GM11168 (cell line): Measurements from ENCODE around the gene CENPE.

ENCODE experiments used
- in situ Hi-C: fragments of 300-500 bp; cut with MboI; formaldehyde crosslinking; loops from one replicate; pipeline ENCODE4 v1.12.0; 2022; ENCODE audit warnings: low sequenced_read_pairs; ENCODE audit not compliant: unreplicated experiment

CENPE gene

DNA sequence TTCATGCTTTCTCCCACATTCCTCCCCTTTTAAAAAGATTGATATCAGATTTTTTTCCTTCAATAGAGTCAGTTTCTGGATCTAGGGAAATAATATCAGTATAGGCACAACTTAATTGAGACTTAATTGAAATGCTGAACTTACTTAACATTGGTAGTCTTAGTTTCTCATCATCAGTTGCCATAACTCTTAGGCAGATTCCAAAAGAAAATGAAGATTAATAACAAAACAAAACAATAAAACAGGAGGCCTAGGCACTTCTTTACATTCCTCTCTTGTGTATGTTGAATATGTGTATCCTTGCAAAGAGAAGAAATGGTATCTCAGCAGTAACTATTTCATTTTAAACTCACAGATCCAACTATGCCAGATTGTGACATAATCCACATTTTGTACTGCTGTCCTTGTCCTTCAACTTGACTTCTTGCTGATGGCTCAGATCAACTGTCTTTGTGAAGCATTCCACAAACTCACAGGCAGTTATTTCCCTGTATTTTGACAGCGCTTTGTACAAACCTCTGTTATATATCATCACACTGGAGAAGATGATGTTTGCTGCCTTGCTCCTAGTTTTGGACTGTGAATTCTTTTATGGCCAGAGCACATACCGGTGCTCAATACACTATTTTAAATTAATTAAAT is 112.5 kb downstream of the CENPE start:
- in situ Hi-C loops: loop anchor here (10.0 kb wide), 2 partner anchors 471 to 591 kb away; no protein-coding TSS in a partner anchor

- in situ Hi-C loops: loop anchor here (10.0 kb wide), 2 partner anchors 465 to 585 kb away; no protein-coding TSS in a partner anchor
Observed at GRCh38 chr4:103079621-103080020, 118.5 kb downstream of the CENPE start.

- in situ Hi-C loops: no loop called here
Observed at GRCh38 chr4:103076747-103077347, 121.3 kb downstream of the CENPE start, which contains the start of gene SLC9B2. Gene SLC9B2 (minus strand): TSS chr4:103076761. CDS start chr4:103067550, 9,211 bp downstream.

GRCh38 chr4:103075894-103076746 is 122.0 kb downstream of the CENPE start:
- in situ Hi-C loops: no loop called here

DNA sequence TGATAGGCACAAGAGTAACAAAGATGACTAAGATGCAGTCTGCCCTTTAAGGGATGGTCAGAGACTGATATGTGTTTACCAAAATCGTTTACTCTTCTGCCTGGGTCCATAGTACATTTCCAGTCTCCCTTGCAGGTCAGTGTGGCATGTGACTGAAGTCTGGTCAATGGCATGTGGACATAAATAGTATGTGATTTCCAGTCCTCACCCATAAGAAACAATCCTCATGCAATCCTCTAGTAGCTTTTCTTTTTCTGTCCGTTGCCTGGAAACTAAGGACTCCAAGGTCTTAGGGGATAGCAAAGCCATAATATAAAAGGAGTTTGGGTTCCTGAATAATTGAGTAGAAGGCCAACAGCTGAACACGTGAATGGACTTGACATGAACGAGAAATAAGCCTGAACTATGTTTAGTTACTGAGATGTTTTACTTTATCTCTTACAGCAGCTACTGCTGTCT is 122.7 kb downstream of the CENPE start:
- in situ Hi-C loops: no loop called here

- in situ Hi-C loops: no loop called here
Observed at GRCh38 chr4:103074744-103075434, 123.3 kb downstream of the CENPE start.

DNA sequence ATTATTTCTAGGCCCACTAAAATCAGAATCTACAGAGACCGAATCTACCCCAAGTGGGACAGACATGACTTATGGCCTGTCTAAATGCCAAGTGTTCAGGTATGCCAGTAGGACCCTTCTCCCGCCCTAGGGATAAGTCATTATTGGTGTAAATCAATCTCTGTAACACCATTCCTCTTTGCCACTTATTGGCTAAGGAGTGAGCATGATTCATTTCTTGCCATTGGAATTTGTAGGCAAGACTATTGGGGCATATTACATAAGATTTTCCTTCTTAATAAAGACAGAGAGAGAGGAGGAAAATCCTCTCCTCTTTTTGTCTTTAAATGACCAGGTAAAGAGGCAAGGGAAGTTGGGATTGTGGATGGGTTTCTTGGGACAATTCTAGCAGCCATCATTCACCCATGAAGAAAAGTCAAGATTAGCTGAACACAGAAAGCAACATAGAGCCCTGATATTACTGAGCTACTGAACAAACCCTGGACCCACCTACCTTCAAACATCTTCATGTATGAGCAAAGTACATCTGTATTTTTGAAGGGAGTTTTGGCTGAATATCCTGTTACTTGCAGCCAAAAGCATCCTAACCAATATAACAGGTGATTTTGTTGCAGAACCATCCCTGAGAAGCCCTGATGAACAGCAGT is 124.2 kb downstream of the CENPE start:
- in situ Hi-C loops: no loop called here

- in situ Hi-C loops: no loop called here
Observed at GRCh38 chr4:103067841-103068547, 130.1 kb downstream of the CENPE start.

DNA sequence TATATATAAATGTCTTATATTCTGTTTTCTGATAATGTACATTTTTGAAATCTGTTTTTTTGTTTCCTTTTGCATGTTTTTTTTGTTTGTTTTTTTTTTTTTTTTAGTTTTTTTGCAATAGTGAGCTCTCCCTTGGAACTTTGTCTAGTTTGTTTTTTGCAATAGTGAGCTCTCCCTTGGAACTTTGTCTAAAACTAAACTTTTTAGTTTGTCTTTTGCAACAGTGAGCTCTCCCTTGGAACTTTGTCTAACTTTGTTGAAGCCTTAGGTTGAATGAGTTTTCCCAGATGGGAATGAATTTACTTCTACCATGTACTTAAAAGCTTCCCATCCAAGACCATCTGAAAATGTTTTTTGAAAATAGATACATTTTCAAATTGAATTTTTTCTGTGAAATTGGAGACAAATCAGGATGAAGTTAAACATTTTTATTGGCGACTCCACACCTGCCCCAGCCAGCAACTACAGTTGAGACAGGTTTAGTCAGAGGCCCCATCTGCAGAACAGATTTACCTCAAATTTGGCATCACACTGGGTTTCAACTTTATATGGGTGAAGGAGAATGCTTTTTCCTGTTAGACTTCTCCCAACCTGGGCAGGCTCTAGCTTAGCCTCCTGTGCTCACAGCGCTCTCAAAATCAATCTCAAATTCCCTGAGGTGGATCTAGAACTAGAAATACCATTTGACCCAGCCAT is 137.5 kb downstream of the CENPE start:
- in situ Hi-C loops: no loop called here
